HepG2 (cell line): ENCODE data around the gene KIFAP3. TPM values are rescaled to one million over a fixed set of nuclear protein-coding genes. Genes with fewer than 3 reads are reported as not detected.

ENCODE experiments used
- ATAC-seq: fragments of 200-7000 bp; cut with Tn5 transposase; 3 replicates; pipeline ENCODE4 v1.9.1; 2020; ENCODE audit warnings: mild to moderate bottlenecking, moderate library complexity
- BruUV-seq: library from RNA; stranded (reverse); fragments of 400-500 nt; replicated peaks from 2 replicates; lab custom pipeline; 2021; lab: Mats Ljungman, UMichigan
- CTCF ChIA-PET: fragments of 300-600 bp; formaldehyde crosslinking; extraction: SDS; loops from one replicate; lab custom pipeline; 2021; ENCODE audit warnings: low total read pairs, inconsistent platforms, low intra/inter-chr PET ratio; lab: Yijun Ruan, JAX
- POLR2A ChIA-PET: fragments of 350-600 bp; sonication (Branson Sonifier 250); formaldehyde crosslinking; loops from one replicate; lab custom pipeline; 2020; ENCODE audit warnings: antibody characterized with exemption, inconsistent platforms; lab: Yijun Ruan, JAX
- DNase-seq: peaks from one replicate; pipeline ENCODE4 v3.0.0-alpha.2; 2015; ENCODE audit warnings: low spot score
- FAIRE-seq: peaks from 3 replicates; lab custom pipeline; 2011; peaks lifted over from hg19 to GRCh38; lab: Jason Lieb, UNC
- H2AFZ ChIP-seq: one replicate; pipeline ENCODE4 v1.6.1; 2011; ENCODE audit warnings: low read length, inconsistent platforms
- H3K27ac ChIP-seq: fragments of 300-600 bp; 3 replicates; pipeline ENCODE4 v1.8.0; 2011; ENCODE audit warnings: mixed run types, mild to moderate bottlenecking, mixed read lengths, low read length, inconsistent platforms; ENCODE audit not compliant: insufficient read depth; ENCODE audit errors: extremely low read length
- H3K27me3 ChIP-seq, 2 experiments: fragments of 200-600 bp in 1 of 2; 2 replicates in 1 of 2; 3 replicates in 1 of 2; pipeline versions ENCODE4 v1.6.0 to v1.8.0; 2011; ENCODE audit warnings: low read length in 2 of 2, mild to moderate bottlenecking in 2 of 2, moderate library complexity in 2 of 2, inconsistent platforms in 1 of 2; ENCODE audit not compliant: insufficient read depth in 2 of 2, control insufficient read depth in 1 of 2
- H3K36me3 ChIP-seq, 2 experiments: fragments of 200-600 bp in 1 of 2; replicated peaks in 1 of 2; 2 replicates in 1 of 2; 3 replicates in 1 of 2; pipeline versions ENCODE4 v1.5.1 to v1.8.0; 2011; ENCODE audit warnings: low read length in 2 of 2, inconsistent platforms in 1 of 2; ENCODE audit not compliant: insufficient read depth in 2 of 2, control insufficient read depth in 1 of 2
- H3K4me1 ChIP-seq: 2 replicates; pipeline ENCODE4 v1.5.1; 2012; ENCODE audit warnings: low read length, inconsistent platforms; ENCODE audit not compliant: insufficient read depth
- H3K4me2 ChIP-seq: 2 replicates; pipeline ENCODE4 v1.6.0; 2011; ENCODE audit warnings: low read depth, low read length, inconsistent platforms
- H3K4me3 ChIP-seq, 3 experiments: fragments of 200-600 bp in 1 of 3; sonication (generic), shearing (Covaris generic) in 1 of 3; replicated peaks in 1 of 3; 2 replicates each; pipeline ENCODE4 v1.5.1; 2011 to 2016; ENCODE audit warnings: low read length in 3 of 3, inconsistent platforms in 2 of 3, low read depth in 2 of 3, mild to moderate bottlenecking in 2 of 3, control low read depth in 1 of 3, mixed read lengths in 1 of 3; ENCODE audit not compliant: insufficient read depth in 1 of 3
- H3K79me2 ChIP-seq: one replicate; pipeline ENCODE4 v1.6.1; 2011; ENCODE audit warnings: low read length, inconsistent platforms; ENCODE audit not compliant: insufficient read depth
- H3K9ac ChIP-seq: 2 replicates; pipeline ENCODE4 v1.6.0; 2011; ENCODE audit warnings: mild to moderate bottlenecking, low read depth, low read length, inconsistent platforms; ENCODE audit not compliant: insufficient read depth
- H3K9me3 ChIP-seq: 2 replicates; pipeline ENCODE4 v1.5.1; 2012; ENCODE audit warnings: mild to moderate bottlenecking, low read length
- H4K20me1 ChIP-seq: 2 replicates; pipeline ENCODE4 v1.6.0; 2011; ENCODE audit warnings: inconsistent platforms, mild to moderate bottlenecking, low read length, moderate library complexity; ENCODE audit not compliant: insufficient read depth
- CREB3 ChIP-seq: sonication (generic); formaldehyde crosslinking; IDR thresholded peaks from 2 replicates; pipeline ENCODE4 v1.5.0; 2020; ENCODE audit warnings: missing genetic modification reagents
- HES4 ChIP-seq: sonication (generic); formaldehyde crosslinking; IDR thresholded peaks from 2 replicates; pipeline ENCODE4 v1.9.0; 2021; ENCODE audit warnings: mild to moderate bottlenecking, missing genetic modification reagents, borderline replicate concordance
- HNRNPLL ChIP-seq: fragments of 200-400 bp; formaldehyde crosslinking; IDR thresholded peaks from 2 replicates; pipeline ENCODE4 v1.6.1; 2017; ENCODE audit warnings: mild to moderate bottlenecking, low read depth, low read length; ENCODE audit not compliant: poor library complexity, severe bottlenecking
- PAX8 ChIP-seq: sonication (generic); formaldehyde crosslinking; IDR thresholded peaks from 2 replicates; pipeline ENCODE4 v1.8.0; 2022; ENCODE audit warnings: mild to moderate bottlenecking, missing genetic modification reagents, borderline replicate concordance
- POLR2AphosphoS2 ChIP-seq: IDR thresholded peaks from 2 replicates; pipeline ENCODE4 v1.6.1; 2011; ENCODE audit warnings: low read depth, low read length, improper control_type of control experiment
- RARG ChIP-seq: sonication (generic); formaldehyde crosslinking; IDR thresholded peaks from 2 replicates; pipeline ENCODE4 v1.4.0; 2020; ENCODE audit warnings: low read depth, mild to moderate bottlenecking, missing genetic modification reagents
- SIX1 ChIP-seq: sonication (generic); formaldehyde crosslinking; IDR thresholded peaks from 2 replicates; pipeline ENCODE4 v1.4.0; 2020; ENCODE audit warnings: missing genetic modification reagents, borderline replicate concordance
- ZKSCAN1 ChIP-seq: fragments of 150-350 bp; IDR thresholded peaks from 2 replicates; pipeline ENCODE4 v1.6.1; 2014; ENCODE audit warnings: low read length
- ZNF687 ChIP-seq: sonication (generic); formaldehyde crosslinking; IDR thresholded peaks from 2 replicates; pipeline ENCODE4 v1.5.1; 2020; ENCODE audit warnings: mild to moderate bottlenecking, missing genetic modification reagents, moderate library complexity
- ZNF7 ChIP-seq: IDR thresholded peaks from 2 replicates; pipeline ENCODE4 v1.6.1; 2016; ENCODE audit warnings: missing biosample characterization, missing genetic modification reagents
- ZNF781 ChIP-seq: sonication (generic); formaldehyde crosslinking; IDR thresholded peaks from 2 replicates; pipeline ENCODE4 v1.5.1; 2020; ENCODE audit warnings: borderline replicate concordance, mild to moderate bottlenecking, missing genetic modification reagents; ENCODE audit errors: not compliant biosample characterization
- ZNF784 ChIP-seq: sonication (generic); formaldehyde crosslinking; IDR thresholded peaks from 2 replicates; pipeline ENCODE4 v1.5.1; 2020; ENCODE audit warnings: missing genetic modification reagents, mild to moderate bottlenecking, borderline replicate concordance
- whole genome bisulfite sequencing: methylation state at CpG from one replicate; pipeline ENCODE4 v1.1.6; 2017; ENCODE audit warnings: low lambda C conversion rate; 5-methylcytosine and 5-hydroxymethylcytosine counted together
- in situ Hi-C: cut with HindIII; loops from 2 replicates; pipeline ENCODE4 v1.10.0; 2017; ENCODE audit warnings: low pct_unique_long_range_greater_than_20kb; ENCODE audit not compliant: extremely low pct_ligation_motif_present
- intact Hi-C: fragments of 100-400 bp; cut with micrococcal nuclease; formaldehyde crosslinking; loops from one replicate; pipeline ENCODE4 v1.10.0; 2022; ENCODE audit not compliant: unreplicated experiment
- polyA plus RNA-seq, 8 experiments: library from polyadenylated mRNA; depleted of rRNA in 3 of 8; stranded (reverse) in 7 of 8; unstranded in 1 of 8; fragments of >200 nt; fragmentation: Illumina TruSeq in 4 of 8; extraction: Trizol in 4 of 8; gene quantifications; 2 replicates each; pipeline versions ENCODE4 v1.2.1 to v1.2.3, GENCODE V29; 2011 to 2016; ENCODE audit warnings: low read depth in 4 of 8, missing spikeins in 1 of 8, mixed read lengths in 1 of 8; ENCODE audit not compliant: insufficient read depth in 1 of 8
- total RNA-seq, 5 experiments: library from RNA; depleted of rRNA; stranded (reverse); fragments of >200 nt; fragmentation: Illumina TruSeq; extraction: Trizol; gene quantifications; 2 replicates each; pipeline ENCODE4 v1.2.3, GENCODE V29; 2016; ENCODE audit warnings: low read depth in 1 of 5

KIFAP3 gene
- total and polyA plus RNA-seq, 2 of the 13 experiments (the other 11 are each of a cell fraction or from before 2014, with no cell fraction given) = 3.4 to 10.0 TPM

GRCh38 chr1:169933984-169934725 is 140.3 kb downstream of the KIFAP3 start:
- ATAC-seq = no peak
- POLR2A ChIA-PET = no interaction called here
- H3K9ac ChIP-seq = no peak overlapping the region
- no peak overlapping the region for H3K27ac ChIP-seq
- no peaks in the 10 kb centered on the region for H3K9me3 ChIP-seq
- H3K4me3 ChIP-seq = no peak overlapping the region
- no peak overlapping the region for H3K4me2 ChIP-seq
- no peak overlapping the region for H2AFZ ChIP-seq
- H3K4me1 ChIP-seq = no peaks in the 10 kb centered on the region
- no peak for DNase-seq
- no peaks in the 10 kb centered on the region for H3K79me2 ChIP-seq
- in situ Hi-C loops = loop anchor here (25.0 kb wide), 1 partner anchor 1003 kb away; the partner anchor contains the start of gene MROH9
- WGBS = 41% methylated on average over 7 of the region's 7 CpGs
- no peaks in the 10 kb centered on the region for H4K20me1 ChIP-seq
- intact Hi-C loops = no loop called here
- no peak for FAIRE-seq
- no peaks in the 10 kb centered on the region for H3K27me3 ChIP-seq
- no peaks in the 10 kb centered on the region for H3K36me3 ChIP-seq
- TF ChIP-seq ZNF7 (CRISPR knock-in tag) (no peak), ZNF784 (no peak), CREB3 (CRISPR knock-in tag) (no peak), RARG (CRISPR knock-in tag) (no peak), HNRNPLL (no peak)
- CTCF ChIA-PET = no interaction called here
- no TSS peak for BruUV-seq

GRCh38 chr1:169931795-169932231 is 142.7 kb downstream of the KIFAP3 start:
- 82% methylated on average over 1 of the region's 1 CpG for WGBS
- Histone ChIP-seq H3K27ac (no peak overlapping the region), H4K20me1 (no peaks in the 10 kb centered on the region), H3K9me3 (no peaks in the 10 kb centered on the region), H3K4me1 (no peaks in the 10 kb centered on the region), H3K79me2 (no peaks in the 10 kb centered on the region), H3K9ac (no peak overlapping the region), H3K27me3 (no peaks in the 10 kb centered on the region), H3K4me2 (no peak overlapping the region), H2AFZ (no peak overlapping the region), H3K4me3 (no peak overlapping the region), H3K36me3 (no peaks in the 10 kb centered on the region)
- intact Hi-C loops = no loop called here
- FAIRE-seq = no peak
- no peak for ATAC-seq
- in situ Hi-C loops = loop anchor here (25.0 kb wide), 1 partner anchor 1005 kb away; the partner anchor contains the start of gene MROH9
- ChIA-PET CTCF (no interaction called here), POLR2A (no interaction called here)
- BruUV-seq = no TSS peak
- no peak for DNase-seq
- TF ChIP-seq ZNF687 (no peak), HES4 (CRISPR knock-in tag) (no peak), SIX1 (CRISPR knock-in tag) (no peak), ZKSCAN1 (no peak), ZNF781 (CRISPR knock-in tag) (no peak), PAX8 (no peak), POLR2AphosphoS2 (no peak)
